D341Med (cell line): ENCODE results near the gene COL23A1.

Source experiments
- DNase-seq: peaks from one replicate; pipeline ENCODE4 v3.0.0; 2012; ENCODE audit warnings: low spot score

COL23A1 gene

DNA sequence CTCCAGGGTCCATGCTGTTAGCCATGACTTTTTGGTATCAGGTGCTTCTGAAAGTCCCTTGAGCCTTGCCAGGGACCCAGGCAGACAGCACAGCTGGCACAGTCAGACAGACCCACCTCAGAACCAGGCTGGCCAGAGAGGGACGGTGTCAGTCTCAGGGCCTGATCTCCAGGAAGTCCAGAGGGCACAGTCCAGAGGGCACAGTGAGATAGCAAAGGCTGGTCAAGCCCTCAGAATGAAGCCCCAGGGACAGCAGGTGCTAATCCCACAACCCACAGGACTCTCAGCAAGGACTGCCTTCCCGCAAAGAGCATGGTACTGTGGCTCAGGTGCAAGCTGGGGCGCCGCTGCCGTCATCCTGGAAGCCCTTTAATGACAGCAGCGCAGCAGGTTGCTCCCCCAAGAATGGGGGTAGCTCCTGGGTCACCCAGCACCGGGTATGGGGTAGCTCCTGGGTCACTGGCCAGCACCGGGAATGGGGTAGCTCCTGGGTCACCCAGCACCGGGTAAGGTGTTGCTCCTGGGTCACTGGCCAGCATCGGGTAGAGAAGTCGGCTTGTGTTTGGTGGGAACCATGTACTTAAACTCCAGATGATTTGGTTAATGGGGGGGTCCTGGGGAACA is 252.0 kb downstream of the COL23A1 start:
- no peak for DNase-seq

DNA sequence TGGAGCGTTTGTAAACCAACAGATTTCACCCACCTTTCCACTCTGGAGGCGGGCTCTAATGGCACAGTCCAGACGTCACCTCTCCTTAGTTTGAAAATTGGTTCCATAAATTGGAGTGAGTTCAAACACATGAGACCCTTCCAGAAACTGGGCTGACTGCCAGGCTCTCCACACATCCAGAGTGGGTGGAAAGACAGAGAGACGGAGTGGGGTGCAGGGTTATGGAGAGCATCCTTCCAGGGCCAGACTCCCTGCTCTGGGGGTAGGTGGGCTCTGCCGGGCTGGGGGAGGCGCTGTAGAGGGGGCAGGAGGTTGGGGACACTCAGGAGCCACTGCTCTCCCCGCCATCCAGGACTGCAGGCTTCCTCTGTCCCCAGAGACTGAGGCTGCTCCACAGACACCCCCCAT is 252.9 kb downstream of the COL23A1 start:
- DNase-seq, result no peak

DNA sequence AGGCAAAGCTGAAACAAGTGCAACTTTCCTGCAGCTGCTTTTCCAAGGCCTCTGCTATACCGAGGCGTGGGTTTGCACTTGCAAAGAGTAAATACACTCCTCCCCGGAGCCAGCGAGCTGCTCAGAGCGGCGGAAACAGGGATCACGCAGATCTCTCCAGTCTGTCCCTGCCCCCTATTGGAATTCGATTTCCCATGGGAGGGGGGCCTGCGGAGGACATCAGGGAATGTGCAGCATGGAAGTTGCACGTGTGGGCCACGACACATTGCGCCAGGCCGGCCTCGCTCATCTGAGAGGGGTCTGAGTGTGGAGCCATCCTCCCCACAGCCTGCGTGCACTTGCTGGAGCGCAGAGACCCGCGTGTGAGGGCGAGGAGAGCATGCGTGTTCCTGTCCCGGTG is 253.3 kb downstream of the COL23A1 start:
- DNase-seq, result no peak

DNA sequence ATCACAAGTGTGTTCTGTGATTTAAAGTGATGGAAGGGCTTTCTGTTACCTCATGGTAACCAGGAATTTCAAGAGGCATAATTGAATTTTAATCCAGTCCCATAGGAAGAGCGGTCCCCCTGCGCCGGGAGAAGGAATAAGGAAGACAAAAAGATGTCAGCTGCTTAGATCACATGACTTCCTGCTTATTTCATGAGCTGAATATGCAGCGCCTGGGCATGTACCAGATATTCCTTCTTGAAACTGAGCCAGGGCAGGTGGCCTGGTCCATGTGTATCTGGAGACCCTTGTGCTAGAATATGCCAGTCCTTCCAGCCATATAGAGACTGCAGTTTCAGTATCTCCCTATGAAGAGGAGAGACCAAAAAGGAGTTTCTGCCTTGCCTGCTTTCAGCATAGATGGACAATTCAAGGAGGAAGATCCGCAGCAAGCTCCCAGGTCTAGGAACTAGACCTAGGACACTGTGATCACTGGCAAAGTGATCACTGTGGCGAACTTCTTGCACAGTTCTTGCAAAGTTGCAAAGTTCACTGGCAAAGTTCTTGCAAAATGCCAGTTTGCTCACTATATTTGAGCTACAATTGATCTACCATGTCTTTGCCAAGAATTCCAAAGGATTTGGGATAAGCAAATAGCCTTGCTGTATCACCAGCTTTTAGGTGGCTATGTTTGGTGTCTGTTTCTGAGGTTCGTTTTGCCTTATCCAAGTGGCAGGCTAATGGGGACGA is 254.7 kb downstream of the COL23A1 start:
- DNase-seq, result no peak

DNA sequence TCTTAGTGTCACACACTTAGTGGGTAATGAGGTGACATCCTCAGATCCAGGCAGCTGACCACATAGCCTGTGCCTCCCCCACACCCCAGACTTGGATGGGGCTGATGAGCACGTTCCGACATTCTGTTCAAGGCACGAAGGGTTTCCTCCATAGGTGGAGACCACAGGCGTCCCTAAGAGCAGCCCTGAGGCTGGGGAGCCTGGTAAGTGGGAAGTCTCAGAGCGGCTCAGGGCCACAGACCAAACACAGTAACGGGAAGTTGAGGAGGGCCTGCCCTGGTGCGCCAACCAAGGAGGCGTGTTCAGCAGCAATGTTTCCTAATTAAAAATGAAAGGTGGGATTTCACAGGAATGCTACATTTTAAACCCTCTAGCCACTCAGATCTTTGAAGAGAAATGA is 255.3 kb downstream of the COL23A1 start:
- no peak for DNase-seq

DNA sequence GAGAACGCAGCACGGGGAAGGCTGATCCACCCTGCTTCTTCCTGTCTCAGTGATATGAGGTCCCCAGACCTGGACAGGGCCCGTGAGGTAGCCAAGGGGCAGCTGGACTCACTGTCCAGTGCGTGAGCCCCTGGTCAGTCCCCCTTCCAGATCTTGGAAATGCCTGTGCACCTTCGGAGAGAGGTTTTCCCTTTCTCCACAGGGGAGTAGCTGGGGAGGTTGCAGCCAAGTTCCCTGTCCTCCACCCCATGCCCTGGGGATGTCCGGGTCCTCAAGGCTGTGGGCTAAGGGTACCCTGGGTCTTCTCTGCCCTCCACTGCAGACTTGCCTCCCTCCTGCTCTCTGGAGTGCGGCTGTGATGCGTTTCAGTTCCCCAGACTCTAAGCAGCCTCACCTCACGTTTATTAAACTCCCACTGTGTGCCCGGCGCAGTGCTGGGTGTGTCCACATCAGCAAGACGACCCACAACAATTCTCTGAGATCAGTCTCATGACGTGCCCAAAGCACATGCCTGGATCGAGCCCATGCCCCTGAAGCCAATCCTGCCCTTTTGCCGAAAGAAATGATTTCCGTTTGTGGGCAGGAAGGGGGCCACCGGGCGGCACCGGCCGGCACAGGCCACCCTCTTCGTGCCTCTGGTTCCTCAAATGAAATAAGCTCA is 256.2 kb downstream of the COL23A1 start:
- DNase-seq, result no peak

DNA sequence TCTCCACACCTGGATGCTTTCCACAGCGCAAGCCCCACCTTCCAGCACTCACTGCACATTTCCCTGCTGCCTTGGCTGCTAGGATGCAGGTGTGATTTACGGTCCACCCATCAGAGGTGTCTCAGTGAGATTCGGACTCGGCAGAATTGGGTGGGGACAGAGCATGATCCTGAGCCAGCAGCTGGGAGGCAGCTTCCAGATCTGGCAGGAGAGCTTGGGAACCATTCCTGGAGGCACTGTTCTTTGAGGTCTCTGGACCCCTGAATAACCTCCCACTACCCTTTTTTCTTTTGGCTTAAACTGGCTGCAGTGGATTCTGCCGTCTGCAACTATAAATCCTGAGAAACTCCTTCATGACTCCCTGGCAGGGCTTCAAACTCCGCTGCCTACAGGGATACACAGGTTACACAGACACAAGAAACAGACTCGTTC is 258.0 kb downstream of the COL23A1 start:
- no peak for DNase-seq

DNA sequence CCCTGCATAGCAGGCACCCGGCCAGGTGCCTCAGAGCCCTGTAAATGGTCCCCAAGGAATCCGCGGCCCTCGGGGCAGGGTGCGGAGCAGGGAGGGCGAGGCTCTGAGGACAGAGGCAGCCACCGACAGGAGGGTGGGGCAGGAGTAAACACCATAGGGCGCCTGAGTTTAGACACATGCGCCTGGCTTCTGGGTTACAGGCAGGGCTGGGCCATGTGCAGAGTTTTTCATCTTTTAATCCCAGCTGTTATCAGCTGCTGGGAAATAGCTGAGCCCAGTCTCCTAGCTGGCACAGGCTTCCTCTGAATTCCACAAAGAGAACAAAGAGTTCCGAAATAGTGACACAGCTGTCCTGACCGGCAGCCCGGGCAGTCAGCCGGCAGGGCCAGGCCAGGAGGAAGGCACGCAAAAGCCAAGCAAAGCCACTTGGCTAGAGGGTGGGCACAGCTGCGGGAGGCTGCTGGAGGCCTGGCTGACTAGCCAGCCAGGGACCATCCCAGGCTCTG is 258.6 kb downstream of the COL23A1 start:
- no peak for DNase-seq

DNA sequence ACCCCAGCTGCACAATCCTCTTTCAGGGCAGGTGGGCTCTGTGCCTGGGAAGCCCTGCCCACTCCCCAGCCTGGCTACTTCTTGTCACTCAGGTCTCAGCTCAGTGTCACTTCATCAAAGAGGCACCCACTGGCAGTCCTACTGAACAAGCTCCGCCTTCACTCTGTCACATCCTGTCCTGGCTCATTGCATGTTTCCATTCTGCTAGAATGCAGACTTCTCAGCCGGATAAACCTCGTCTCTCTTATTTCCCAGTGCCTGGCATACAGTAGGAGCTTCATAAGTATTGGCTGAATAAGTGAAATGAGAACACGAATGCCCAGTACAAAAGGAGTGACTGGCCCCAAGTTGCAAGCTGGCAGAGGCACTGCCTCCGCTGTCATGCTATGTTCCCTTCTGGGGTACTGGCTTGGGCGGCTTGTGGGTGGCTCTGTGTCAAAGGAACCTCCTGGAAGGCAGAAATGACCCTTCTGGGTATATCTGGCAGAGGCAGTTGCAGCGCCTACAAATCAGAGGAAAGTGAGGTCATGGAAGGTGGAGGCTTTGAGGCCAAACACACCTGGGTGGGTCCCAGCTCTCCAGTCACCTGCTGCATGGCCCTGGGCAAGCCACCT is 259.3 kb downstream of the COL23A1 start:
- no peak for DNase-seq

DNA sequence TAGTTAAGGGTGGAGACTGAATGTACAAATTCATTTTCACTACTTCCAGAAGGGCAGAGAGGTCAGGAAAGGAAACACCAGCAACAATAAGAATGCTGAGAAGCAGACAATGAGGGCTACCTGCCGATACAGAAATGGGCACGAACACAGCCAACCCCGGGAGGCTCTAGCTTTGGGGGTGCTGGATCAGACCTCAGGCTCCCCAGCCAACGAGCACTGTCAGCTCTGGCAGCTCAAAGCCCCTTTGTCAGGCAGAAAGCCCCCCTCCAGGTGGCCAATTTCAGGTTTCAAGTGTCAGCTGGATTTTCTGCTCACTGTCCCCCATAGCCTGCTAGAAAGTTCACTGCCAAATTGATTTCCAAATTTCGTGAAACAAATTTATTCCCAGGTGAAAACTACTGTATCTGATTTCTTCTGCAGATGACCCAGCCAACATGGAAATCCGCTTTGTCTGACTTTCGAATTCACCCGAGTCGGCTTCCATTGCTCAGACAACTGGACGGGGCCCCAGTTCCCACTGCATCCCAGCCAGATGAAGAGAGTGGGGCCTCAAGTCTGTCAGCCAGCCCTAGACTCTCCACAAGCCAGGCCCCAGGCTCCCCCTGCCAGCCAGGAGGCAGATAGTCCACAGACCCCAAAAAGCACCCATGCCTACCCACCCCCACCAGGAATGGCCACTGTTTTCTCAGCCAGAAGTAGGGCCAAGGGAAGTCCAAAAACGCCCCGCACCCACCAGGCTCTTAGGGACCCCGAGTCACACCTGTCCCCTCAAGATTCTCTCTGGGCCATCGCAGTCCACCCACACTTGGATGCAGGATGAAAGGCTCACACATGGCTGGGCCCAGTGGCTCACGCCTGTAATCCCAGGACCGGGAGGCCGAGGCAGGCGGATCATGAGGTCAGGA is 261.1 kb downstream of the COL23A1 start:
- DNase-seq, result no peak

DNA sequence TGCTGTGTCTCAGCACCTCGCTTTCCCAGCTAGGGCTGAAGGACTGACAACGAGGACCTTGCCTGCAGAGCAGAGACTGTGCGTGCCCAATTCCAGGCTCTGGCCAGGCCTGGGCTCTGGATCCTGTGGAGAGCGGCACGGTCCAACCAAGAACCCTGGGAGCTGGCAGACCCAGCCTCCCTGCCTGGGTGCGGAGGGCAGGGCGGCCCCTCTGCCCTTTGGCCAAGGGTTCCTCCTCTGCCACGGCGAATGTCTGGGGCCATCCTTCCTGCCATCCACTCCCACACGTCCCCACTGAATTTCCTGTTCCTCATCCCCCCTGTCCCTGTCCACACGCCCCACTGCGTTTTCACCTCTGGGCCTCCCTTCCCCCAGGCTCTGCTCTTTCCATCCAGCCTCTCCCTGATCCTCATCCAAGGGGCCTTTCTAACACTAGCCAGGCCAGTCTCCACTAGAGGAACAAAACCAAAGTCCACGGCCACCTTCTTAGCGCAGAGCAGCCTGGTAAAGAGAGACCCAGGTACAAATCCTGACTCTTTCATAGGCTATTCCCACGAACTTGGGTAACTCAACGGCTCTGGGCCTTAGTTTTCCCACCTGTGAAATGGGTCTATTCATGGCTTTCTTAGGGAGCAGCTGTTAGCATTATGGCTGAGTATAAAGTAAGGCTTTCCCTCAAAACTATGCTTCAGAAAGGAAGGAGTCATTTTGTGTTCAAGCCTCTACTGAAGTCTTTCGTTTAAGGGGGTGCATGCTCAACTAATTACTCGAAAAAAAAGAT is 262.1 kb downstream of the COL23A1 start:
- no peak for DNase-seq

DNA sequence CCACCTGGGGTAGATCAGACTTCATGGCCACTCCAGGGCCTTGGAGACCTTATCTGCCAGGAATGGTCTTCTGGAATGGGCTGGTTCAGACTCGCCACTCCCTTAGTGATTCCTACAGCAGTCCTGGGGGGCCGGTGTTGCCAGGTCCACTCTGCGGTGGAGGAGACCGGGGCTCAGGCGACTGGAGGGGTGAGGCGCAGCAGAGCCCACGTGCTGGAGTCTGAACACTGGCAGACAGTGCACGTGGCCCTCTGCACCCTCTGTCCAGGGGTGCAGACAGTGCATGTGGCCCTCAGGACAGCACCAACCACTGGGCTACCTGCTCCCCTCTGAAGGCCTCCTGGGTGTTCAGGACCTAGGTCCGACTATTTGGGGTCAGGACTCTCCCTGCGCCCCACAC is 262.7 kb downstream of the COL23A1 start:
- DNase-seq, result no peak

DNA sequence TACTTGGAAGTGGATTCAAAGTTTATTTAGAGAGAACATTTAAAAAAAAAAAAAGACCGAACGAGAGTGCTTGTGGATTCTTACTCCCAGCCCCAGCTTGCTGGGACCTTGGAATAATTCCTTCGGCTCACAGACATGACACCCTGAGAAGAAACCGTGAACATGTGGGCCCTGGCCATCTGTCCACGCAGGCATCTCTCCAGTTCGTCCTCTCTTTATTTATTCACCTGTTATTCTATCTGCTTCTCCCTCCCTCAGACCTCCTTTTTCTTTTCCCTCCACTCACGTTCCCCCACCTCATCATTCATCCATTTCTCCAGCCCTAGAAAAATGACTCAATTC is 263.8 kb downstream of the COL23A1 start:
- no peak for DNase-seq

DNA sequence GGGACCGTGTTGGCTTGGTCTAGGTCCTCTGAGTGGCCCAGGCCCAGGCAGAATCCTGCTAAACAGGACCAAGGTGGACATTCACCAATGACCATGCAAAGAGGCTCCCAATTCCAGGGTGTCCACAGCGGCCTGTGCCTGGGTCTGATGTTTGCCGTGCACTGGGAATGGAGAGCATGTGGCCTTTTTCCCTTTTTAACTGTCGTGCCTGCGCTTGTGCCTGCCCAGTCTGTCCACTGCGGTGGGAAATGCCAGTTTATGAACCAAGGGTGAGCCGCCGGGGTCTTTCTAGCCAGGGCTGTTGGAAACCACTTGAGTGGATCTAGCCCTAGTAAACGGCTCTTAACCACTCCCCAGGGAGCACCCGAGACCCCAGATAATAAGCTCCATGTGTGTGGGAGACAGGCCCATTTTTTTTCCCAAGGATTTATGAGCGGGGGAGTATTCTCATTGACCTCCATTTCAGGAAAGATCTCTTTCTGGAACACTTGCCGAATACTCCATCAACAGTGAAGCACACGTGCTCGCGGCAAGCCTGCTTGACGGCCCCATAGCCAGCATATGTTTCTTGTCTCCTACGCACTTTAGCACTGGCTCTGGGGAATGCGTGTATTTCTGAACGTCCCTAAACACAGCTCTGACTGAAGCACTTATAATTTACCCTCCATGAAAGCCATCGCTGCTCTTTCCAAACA is 264.4 kb downstream of the COL23A1 start:
- no peak for DNase-seq

DNA sequence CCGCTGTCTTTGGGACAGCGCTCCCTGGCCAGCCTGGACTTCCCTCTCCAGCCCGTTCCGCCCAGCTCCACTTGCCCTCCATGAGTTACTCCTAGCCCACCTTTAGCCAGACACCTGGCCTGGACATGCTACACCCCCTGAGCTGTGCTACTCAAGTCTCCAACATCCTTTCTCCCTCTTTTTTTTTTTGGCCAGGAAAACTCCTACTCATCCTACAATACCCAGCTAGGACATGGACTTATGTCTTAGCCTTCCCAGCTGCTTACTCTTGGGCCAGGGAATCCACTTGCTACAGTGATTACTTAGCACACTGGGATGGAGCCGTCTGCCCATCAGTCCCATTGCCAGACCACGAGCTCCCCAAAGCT is 264.9 kb downstream of the COL23A1 start:
- DNase-seq, result no peak

DNA sequence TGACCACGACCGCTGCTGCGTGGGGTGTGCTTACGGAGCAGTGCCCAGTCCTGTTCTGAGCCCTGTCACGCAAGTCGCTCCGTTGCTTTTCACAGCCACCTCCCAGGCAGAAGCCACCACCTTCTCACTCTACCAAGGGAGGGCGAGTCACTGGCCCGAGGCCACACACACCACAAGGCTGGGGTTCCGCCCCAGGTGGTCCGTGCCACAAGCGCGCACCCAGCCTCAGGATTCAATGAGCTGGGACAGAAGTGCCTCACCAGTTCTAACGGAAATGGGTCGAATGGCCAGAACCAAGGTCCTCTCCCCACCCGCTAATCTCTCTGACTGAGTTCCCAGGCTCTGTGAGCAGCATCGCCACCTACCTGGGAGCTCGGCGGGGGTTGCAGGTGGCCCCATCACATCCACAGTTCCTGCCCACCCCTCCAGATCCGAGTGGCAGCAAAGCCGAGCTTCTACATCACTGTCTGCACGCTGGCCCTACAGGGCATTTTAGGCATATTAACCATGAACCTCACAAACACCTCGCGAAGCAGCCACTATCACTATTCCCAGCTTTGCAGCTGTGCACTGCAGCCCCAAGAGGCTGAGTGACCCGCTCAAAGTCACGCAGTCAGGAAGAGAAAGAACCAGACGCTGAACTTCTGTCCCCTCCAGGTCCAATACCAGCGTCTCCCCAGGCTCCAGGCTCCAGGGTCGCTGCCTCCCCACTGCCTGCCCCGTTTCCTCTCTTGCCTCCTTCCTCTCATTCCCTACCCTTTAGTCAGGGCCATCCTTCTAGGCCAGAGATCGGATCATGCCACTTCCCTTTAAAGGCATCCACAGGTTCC is 265.5 kb downstream of the COL23A1 start:
- no peak for DNase-seq

DNA sequence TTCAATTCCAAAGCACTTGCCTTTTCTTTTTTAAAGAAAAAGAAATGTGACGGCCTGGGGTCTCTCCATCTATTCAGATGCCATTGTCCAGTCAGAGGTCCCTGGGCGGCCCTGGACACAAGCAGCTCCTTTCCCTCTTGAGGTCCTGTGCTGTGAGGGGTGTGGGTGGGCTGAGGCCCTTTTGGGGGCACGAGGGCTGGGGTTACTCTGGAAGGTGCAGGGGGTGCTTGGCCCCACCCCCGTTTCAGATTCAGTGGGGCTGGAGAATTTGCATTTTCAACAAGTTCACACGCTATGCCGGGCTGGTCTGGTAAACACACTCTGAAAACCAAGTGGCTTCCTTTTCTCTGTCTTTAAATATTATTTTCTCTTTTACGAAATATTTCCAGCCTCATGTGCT is 266.2 kb downstream of the COL23A1 start:
- no peak for DNase-seq

DNA sequence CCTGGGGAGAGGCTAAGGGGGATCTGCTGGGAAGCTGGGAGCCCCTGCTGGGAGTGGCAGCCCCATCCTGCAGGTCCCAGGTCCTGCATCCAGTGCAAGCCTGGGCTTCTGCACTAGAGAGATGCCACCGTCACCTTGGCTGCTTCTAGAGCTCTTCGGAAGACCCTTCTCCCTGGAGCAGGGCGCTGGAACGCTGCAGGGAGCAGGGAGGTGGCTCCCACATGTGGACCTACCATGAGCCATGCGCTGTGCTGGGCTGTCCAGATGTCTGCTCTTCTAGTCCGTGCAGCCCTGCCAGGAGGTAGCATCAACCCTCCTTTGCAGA is 266.7 kb downstream of the COL23A1 start:
- no peak for DNase-seq

DNA sequence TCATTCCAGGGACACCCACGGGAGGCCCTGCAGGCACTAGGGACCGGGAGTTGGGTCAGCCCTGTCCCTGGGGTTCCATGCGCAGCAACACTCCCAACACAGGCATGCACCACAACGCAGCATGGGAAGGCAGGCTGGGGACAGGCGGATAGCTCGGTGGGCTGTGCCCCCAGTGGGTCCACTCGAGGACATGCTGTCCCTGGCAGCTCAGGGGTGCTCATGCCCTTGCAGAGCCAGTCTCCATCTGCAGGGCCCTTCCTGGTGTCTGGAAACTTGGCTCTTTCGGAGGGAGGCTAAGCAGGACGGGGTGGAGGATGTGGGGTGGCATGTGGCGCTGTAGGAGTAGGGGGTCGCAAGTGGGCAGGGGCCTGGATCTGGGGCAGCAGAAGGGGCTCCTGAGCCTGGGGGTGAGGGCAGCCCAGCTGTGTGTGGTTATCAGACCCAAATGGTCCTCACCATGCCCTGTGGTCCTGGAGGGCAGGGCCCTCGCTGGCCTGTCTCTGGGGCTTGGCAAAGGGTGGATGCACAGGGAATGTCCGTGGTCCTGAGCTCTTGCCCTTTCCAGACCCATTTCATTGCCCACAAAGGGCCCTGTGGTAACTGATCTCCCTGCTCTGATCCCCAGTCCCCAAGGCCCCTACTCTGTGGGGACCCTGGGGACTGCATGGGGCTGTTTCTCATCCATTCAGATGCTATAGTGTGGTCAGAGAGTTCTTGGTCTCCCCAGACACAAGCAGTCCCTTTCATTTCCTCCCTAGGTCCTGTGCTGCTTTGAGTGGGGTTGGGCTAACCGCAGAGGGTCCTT is 267.3 kb downstream of the COL23A1 start:
- DNase-seq, result no peak
